Fibroblast of lung (primary cell): ENCODE measurements around the gene OR14J1. TPM values are rescaled to one million over a fixed set of nuclear protein-coding genes. Genes with fewer than 3 reads are reported as not detected.

ENCODE experiments used
- DNase-seq, 2 donors: peaks; one replicate each; pipeline versions ENCODE4 v3.0.0 to v3.0.0-alpha.2; 2010; ENCODE audit warnings: low read depth in 2 of 2
- H2AFZ ChIP-seq: 2 replicates; pipeline ENCODE4 v1.5.1; 2012; ENCODE audit warnings: low read length, control low read depth, inconsistent platforms
- H3K27ac ChIP-seq: 2 replicates; pipeline ENCODE4 v1.5.1; 2011; ENCODE audit warnings: low read length, control low read depth; ENCODE audit not compliant: insufficient read depth
- H3K27me3 ChIP-seq: 2 replicates; pipeline ENCODE4 v1.5.1; 2011; ENCODE audit warnings: mild to moderate bottlenecking, low read length; ENCODE audit not compliant: control insufficient read depth, insufficient read depth
- H3K36me3 ChIP-seq: 2 replicates; pipeline ENCODE4 v1.5.1; 2011; ENCODE audit warnings: low read length; ENCODE audit not compliant: control insufficient read depth, insufficient read depth
- H3K4me1 ChIP-seq: 2 replicates; pipeline ENCODE4 v1.5.1; 2011; ENCODE audit warnings: low read length; ENCODE audit not compliant: control insufficient read depth, insufficient read depth; ENCODE audit errors: extremely low read depth
- H3K4me2 ChIP-seq: 2 replicates; pipeline ENCODE4 v1.5.1; 2011; ENCODE audit warnings: low read length, control low read depth; ENCODE audit not compliant: insufficient read depth; ENCODE audit errors: extremely low read depth
- H3K4me3 ChIP-seq, 4 experiments: fragments of 200-600 bp in 1 of 4; sonication (generic) in 1 of 4; replicated peaks in 1 of 4; 2 replicates each; pipeline ENCODE4 v1.5.1; 2011 to 2016; ENCODE audit warnings: low read length in 4 of 4, low read depth in 3 of 4, mild to moderate bottlenecking in 3 of 4, control low read depth in 2 of 4, inconsistent platforms in 1 of 4, mixed read lengths in 1 of 4; ENCODE audit not compliant: insufficient read depth in 1 of 4; ENCODE audit errors: control extremely low read depth in 1 of 4
- H3K79me2 ChIP-seq: 2 replicates; pipeline ENCODE4 v1.5.1; 2012; ENCODE audit warnings: mild to moderate bottlenecking, low read length, inconsistent platforms; ENCODE audit not compliant: control insufficient read depth, insufficient read depth
- H3K9ac ChIP-seq: 2 replicates; pipeline ENCODE4 v1.5.1; 2011; ENCODE audit warnings: mild to moderate bottlenecking, low read length, control low read depth; ENCODE audit not compliant: insufficient read depth
- H3K9me3 ChIP-seq: 2 replicates; pipeline ENCODE4 v1.5.1; 2012; ENCODE audit warnings: low read depth, low read length; ENCODE audit not compliant: control insufficient read depth, insufficient read depth
- H4K20me1 ChIP-seq: 2 replicates; pipeline ENCODE4 v1.5.1; 2011; ENCODE audit warnings: low read length; ENCODE audit not compliant: control insufficient read depth, insufficient read depth; ENCODE audit errors: extremely low read depth
- CTCF ChIP-seq, 2 donors: IDR thresholded peaks in 1 of 2; conservative IDR thresholded peaks in 1 of 2; 1 replicate in 1 of 2; 2 replicates in 1 of 2; pipeline ENCODE4 v1.5.1; 2011 to 2012; ENCODE audit warnings: low read length in 2 of 2, control low read depth in 1 of 2, inconsistent platforms in 1 of 2, low read depth in 1 of 2, mild to moderate bottlenecking in 1 of 2
- EZH2 ChIP-seq: IDR thresholded peaks from 2 replicates; pipeline ENCODE4 v1.5.1; 2012; ENCODE audit warnings: low read length, control low read depth, mild to moderate bottlenecking; ENCODE audit errors: missing control alignments
- polyA plus RNA-seq, 2 donors: library from polyadenylated mRNA; depleted of rRNA in 1 of 2; stranded (reverse) in 1 of 2; unstranded in 1 of 2; fragments of >200 nt; gene quantifications; 2 replicates each; pipeline ENCODE4 v1.2.1, GENCODE V29; 2011 to 2012; ENCODE audit warnings: missing spikeins in 1 of 2
- total RNA-seq: library from RNA; depleted of rRNA; stranded (reverse); fragments of >200 nt; gene quantifications from 2 replicates; pipeline ENCODE4 v1.2.1, GENCODE V29; 2014

Gene OR14J1
- total and polyA plus RNA-seq, 2 donors (not counting 1 experiment from before 2014, with no cell fraction given), result not detected

- TF ChIP-seq EZH2 (no peak), CTCF (conservative IDR thresholded peaks at IDR 0.05 in 1 of 2, IDR thresholded peaks at IDR 0.05 in 1 of 2; ENCODE audit: low read depth in 1 of 2, low read length in 2 of 2) (no peak)
These were observed 24.3 kb downstream of the OR14J1 start for GRCh38 chr6:29325777-29326176.

GRCh38 chr6:29332676-29333075 is 31.2 kb downstream of the OR14J1 start:
- no peaks in the 10 kb centered on the region for H4K20me1 ChIP-seq
- no peaks in the 10 kb centered on the region for H3K36me3 ChIP-seq
- H3K9me3 ChIP-seq, result no peaks in the 10 kb centered on the region
- no peak for DNase-seq
- H3K4me1 ChIP-seq, result no peaks in the 10 kb centered on the region
- H3K4me3 ChIP-seq, result no peak overlapping the region
- no peak overlapping the region for H3K9ac ChIP-seq
- H3K4me2 ChIP-seq, result no peak overlapping the region
- H3K27me3 ChIP-seq, result no peaks in the 10 kb centered on the region
- H3K79me2 ChIP-seq, result no peaks in the 10 kb centered on the region
- H3K27ac ChIP-seq, result no peak overlapping the region
- no peak for TF ChIP-seq EZH2
- no peak for TF ChIP-seq CTCF (conservative IDR thresholded peaks at IDR 0.05 in 1 of 2, IDR thresholded peaks at IDR 0.05 in 1 of 2; ENCODE audit: low read depth in 1 of 2, low read length in 2 of 2)
- no peak overlapping the region for H2AFZ ChIP-seq

More at GRCh38 chr6:29325777-29326176, 24.3 kb downstream of the OR14J1 start:
- Histone ChIP-seq H3K4me3 (no peak overlapping the region), H4K20me1 (no peaks in the 10 kb centered on the region), H3K9ac (no peak overlapping the region), H2AFZ (no peak overlapping the region), H3K27me3 (no peaks in the 10 kb centered on the region), H3K4me2 (no peak overlapping the region), H3K4me1 (no peaks in the 10 kb centered on the region), H3K79me2 (no peaks in the 10 kb centered on the region), H3K36me3 (no peaks in the 10 kb centered on the region), H3K27ac (no peak overlapping the region), H3K9me3 (no peaks in the 10 kb centered on the region)
- DNase-seq, result no peak

- H2AFZ ChIP-seq, result no peak overlapping the region
- H3K9me3 ChIP-seq, result no peaks in the 10 kb centered on the region
- H3K9ac ChIP-seq, result no peak overlapping the region
- no peak overlapping the region for H3K4me2 ChIP-seq
- H4K20me1 ChIP-seq, result no peaks in the 10 kb centered on the region
- no peaks in the 10 kb centered on the region for H3K4me1 ChIP-seq
- no peaks in the 10 kb centered on the region for H3K36me3 ChIP-seq
- no peak overlapping the region for H3K4me3 ChIP-seq
- no peaks in the 10 kb centered on the region for H3K27me3 ChIP-seq
- H3K79me2 ChIP-seq, result no peaks in the 10 kb centered on the region
- DNase-seq, result no peak
- no peak overlapping the region for H3K27ac ChIP-seq
- TF ChIP-seq EZH2 (no peak), CTCF (conservative IDR thresholded peaks at IDR 0.05 in 1 of 2, IDR thresholded peaks at IDR 0.05 in 1 of 2; ENCODE audit: low read depth in 1 of 2, low read length in 2 of 2) (no peak)
These were observed 34.8 kb downstream of the OR14J1 start for GRCh38 chr6:29336269-29336668.
